Cerebellar cortex (tissue), 1 donor: ENCODE results near the gene PAXX.

ENCODE experiments used
- DNase-seq: peaks from one replicate; pipeline ENCODE4 v3.0.0-alpha.2; 2015; ENCODE audit warnings: low spot score

The PAXX gene

DNA sequence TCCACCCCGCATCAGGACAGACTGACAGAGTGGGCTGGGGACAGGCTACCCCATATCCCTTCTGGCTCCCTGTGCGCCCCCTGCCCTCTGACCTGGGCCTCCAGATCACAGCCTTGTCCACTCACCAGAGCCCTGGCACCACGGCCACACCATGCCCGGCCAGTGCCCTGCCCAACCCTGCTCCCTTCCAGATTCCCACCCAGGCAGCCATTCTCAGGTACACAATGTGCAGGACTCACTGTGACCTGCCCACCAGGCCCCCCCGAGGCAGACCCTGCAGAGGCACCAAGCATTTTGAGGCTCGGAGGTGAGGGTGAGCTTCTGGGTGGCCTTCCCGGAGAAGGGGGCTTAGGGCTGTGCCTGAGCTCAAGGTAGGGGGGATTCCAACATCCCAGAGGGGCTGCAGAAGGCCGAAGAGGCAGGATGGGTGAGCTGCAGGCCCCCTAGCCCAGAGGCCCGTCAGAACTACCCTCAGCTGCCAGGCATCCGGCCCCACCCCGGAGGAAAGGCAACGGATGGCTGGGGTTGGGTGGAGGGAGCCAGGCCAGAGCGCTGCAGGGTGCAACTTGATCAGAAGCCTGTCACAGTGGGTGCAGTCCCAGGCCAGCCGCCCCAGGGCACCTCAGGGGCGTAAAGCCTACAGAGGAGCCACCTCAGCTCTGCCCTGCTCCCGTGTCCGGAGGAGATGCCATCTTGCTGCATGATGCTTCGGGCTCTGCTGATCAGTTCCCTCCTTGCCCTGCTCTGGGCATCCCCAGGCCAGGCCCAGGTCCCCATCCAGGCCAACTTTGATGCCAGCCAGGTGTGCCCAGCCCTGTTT lies 9.8 kb upstream of the PAXX start, which contains the start of gene LCNL1:
Gene LCNL1, plus strand, starts transcription at position 762 of the 820 bp plus-strand sequence. CDS start 594 bp downstream, outside the sequence.
- DNase-seq, result no peak

DNA sequence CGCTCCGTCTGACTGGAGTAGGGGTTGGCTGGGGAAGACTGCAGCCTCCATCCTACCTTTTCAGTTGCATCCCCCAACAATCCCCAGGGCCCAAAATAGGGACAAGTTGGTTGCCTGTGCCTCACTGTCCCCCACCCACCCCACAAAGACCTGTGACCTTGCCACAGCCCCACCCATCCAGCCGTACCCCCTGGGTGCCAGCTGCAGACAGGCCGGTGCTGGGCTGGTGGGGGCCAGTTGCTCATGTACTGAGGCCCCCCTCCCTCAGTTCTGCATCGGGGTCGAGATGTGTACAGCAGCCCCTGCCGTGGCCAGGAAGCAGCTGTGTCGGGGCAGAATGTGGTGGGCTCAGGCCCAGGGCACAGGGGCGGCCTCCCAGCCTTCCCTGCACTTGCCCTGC lies 9.1 kb upstream of the PAXX start:
- DNase-seq, result no peak

DNA sequence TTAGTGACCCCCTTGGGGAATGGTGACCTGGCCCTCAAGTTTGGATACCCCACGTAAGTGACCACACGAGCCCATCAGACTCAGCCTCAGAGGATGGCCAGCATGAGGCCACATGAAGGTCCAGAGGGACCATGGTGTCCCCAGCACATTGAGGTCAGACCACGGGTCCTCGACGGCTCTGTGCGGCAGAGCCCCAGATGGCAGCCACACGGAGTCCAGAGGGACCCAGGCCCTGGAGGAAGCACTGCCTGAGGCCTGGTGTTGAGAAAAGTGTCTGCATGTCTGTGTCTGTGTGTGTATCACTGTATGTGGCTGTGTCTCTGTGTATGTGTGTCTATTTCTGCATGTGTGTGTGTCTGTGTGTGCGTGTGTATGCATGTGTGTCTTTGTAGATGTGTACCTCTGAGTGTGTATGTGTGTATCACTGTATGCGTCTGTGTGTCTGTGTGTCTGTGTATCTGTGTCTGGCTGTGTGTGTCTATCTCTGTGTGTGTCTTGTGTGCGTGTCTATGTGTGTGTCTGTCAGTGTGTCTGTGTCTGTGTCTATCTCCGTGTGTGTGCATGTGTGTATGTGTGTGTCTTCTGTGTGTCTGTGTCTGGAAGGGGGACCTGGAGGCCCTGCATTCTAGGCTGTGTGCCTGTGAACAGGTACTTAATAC lies 8.4 kb upstream of the PAXX start:
- no peak for DNase-seq

DNA sequence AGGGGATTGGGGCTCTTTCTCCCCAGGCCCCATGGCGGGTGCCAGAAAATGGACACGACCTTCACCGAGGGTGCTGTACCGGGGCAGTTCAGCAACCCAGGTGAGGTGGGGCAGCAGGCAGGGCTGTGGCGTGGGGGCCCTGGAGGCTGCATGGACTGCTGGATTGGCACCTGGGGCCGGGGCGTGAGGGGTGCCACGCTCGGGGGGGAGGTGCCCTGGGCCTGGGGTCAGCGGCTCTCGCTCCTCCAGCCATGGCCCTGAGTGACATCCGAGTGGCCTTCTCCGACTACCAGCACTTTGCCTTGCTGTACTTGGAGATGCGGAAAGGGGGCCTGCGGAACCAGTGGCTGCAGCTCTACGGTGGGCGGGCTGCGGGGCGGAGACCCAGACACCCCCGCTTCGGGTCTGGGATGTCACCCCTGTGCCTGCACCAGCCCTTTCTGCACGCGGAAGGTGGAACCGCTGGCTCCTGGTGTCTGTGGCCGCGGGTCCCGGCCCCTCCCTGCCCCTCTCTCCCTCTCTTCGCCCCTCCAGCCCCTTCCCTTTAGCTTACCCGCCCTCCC lies 7.7 kb upstream of the PAXX start:
- no peak for DNase-seq

DNA sequence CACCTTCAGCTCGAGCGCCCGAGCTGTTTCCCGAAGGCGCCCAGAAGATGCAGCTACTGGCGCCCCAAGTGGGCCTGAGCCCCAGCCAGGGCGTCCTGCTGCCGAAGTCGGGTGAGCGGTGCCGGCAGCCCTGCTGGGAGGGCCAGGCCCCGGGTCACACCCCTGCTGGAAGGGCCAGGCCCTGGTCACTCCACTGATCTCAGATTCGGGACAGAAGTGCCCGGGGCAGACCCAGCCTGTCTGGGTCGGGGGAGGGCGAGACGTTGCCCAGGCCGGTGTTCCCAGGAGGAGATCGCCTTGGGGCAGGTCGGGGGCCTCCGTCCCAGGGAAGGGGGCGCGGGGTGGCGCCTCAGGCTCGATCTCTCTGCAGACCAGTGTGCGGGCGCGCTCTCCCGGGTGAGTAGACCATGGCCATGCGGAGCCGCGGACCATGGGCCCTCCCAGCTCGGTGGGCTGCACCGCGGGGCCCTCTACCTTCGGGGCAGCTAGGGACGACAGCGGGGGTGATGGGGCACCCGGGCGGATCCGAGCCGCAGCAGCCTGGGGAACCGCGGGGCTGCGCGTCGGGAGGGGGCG lies 7.1 kb upstream of the PAXX start:
- DNase-seq, result no peak

DNA sequence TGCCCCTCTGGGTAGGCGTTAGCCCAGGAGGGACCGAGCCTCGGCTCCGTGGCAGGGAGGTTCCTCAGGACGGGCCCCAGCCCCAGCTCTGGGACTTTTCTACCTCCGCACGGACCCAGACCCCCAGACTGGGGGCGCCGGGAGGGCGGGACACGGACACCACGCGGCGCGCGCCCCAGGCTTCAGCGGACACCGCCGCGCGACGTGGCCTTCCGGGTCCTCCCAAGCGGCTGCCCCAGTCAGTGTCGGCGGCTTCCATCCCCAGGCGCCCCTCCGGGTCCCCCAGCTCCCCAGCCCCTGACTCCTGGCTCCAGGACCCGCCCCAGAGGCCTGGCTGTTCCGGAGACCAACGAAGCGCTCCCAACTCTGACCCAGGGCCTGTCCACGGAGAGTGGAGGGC lies 6.4 kb upstream of the PAXX start:
- no peak for DNase-seq

DNA sequence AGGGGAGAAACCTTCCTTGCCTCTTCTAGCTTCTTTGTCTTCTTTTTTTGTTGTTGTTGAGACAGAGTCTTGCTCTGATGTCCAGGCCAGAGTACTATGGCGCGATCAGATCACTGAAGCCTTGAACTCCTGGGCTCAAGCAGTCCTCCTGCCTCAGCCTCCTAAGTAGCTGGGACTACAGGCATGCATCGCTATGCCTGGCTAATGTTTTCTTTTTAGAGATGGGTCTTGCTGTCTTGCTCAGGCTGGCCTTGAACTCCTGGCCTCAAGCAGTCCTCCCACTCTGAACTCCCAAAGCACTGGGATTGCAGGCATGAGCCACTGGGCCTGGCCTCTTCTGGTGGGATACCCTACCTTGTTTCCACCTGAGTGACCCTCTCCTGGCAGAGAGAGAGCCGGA lies 3.4 kb upstream of the PAXX start:
- DNase-seq, result no peak

DNA sequence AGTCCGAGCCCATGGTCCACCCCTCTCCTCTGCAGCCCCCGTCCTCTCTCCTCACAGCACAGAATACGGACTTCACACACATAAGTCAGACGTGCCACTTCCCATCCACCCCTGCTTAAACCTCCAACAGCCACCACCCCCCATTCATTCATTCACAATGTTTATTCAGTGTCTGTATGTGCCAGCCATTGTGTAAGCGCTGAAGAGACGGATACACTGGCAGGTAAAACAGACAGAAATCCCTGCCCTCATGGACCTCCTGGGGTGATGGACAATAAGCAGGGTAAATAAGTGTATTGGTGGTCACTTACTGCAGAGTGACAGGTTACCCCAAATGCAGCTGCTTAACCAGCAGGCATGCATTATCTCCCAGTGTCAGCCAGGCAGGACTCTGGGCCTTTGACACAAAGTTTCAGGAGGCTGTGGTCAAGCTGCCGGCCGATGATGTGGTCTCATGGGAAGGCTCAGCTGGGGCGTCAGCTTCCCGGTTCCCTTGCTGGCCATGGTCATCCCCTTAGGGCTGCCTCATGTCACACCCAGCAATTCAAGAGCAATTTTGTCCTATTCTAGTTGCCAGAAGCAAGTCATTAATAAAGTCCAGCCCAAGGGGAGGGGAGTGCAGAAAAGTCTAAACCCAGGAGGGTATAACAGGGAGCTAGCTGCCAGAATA lies 1.8 kb upstream of the PAXX start:
- DNase-seq, result no peak

DNA sequence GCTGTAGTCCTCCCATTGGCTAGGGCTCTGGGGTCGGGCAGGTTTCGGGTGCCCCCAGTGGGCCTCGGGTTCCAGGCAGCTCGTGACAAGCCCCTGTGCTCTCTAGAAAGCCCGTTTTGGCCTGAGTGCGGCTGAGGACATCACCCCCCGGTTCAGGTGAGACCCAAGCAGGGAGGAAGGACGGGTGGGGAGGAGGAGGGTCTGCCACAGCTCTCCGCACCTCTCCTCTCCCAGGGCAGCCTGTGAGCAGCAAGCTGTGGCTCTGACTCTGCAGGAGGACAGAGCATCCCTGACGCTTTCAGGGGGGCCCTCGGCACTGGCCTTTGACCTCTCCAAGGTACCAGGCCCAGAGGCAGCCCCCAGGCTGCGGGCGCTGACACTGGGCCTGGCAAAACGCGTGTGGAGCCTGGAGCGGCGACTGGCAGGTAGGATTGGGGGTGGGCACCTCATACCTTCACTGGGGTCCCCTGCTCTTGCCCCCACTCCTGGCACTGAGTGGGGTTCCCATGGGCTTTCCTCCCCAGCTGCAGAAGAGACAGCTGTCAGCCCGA lies 672 bp downstream of the PAXX start:
- no peak for DNase-seq

DNA sequence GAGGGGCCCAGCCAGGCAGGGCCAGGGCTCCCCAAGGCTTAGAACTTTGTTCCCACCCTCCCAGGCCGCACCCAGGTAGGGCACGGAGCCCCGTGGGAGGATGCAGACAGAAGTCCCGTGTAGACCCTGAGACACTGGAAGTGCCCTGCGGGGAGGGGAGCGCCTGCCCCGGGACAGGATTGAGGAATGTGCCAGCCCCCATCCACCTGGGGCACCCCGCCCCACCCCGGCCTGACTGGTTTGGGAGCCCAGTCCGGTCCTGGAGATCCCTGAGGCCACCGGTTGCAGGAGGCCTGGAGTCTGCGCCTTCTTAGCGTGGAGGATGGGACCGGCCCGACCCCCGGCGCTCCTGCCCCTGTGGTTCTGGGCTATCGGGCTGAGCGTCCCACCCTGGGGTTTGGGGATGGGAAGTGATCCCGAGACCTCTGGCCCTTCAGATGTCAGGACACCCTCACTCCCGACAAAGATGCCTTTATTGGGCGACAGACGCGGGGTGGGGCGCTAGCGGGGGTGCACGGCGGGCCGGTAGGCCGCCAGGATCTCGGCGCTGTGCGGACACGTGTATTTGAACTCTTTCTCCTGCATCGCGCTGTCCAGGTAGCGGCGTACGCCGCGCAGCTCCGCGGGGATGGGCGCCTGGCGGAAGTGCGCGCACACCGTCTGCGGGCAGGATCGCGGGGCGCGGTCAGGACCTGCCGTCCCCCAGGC lies 2.1 kb downstream of the PAXX start:
- no peak for DNase-seq

DNA sequence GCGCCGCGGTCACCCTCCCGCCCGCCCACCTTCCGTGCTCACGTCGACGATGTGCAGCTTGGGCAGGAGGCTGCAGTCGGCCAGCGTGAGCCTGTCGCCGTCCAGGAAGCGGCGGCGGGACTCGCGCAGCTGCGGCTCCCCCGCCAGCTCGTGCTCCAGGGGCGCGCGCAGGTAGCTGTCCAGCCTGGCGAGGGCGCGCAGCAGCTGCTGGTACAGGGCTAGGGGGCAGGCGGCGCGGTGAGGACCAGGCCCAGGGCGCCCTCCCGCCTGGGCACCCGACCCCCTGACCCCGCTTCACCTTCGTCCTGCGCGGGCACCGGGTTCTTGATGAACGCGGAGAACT lies 2.6 kb downstream of the PAXX start:
- no peak for DNase-seq

DNA sequence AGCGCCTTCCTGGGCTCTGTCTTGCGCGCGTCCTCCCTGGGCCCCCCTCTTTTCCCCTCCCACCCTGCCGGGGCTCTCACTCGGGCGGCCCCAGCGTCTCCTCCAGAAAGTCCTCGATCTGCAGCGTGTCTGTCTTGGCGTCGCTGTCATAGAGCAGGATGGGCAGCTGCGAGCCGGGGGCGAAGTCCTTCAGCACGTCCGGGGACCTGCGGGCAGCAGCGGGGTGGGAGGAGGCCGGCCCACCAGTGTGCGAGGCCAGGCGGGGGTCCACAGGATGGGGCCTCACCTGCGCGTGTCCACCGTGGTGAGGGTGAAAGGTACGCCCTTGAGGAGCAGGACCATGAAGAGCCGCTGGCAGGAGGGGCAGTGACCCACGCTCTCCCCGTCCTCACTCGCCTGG lies 3.1 kb downstream of the PAXX start:
- DNase-seq, result no peak

DNA sequence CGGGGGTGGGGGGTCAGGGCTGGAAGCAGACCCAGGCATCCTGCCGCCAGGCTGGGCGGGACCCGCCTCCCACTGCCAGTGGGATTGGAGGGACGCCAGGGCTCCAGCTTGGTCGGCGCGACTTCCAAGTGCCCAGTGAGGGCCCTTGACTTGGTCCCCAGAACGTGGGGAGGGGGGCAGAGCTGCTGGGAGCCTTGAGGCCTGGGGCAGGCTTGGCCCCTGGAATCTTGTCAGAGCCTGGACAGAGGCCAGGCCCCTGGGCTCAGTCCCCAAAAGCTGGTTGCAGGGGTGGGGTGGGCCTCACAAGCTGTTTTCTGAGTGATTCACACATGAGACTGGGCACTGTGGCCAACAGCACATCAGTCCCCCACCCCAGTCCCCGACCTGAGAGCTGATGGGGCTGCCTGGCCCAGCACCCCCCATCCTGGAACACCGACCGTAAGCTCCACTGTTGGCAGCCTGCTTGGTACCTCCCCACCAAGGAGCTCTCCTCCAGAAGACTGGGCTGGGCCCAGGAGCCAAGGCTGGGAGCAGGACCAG lies 3.6 kb downstream of the PAXX start:
- no peak for DNase-seq

DNA sequence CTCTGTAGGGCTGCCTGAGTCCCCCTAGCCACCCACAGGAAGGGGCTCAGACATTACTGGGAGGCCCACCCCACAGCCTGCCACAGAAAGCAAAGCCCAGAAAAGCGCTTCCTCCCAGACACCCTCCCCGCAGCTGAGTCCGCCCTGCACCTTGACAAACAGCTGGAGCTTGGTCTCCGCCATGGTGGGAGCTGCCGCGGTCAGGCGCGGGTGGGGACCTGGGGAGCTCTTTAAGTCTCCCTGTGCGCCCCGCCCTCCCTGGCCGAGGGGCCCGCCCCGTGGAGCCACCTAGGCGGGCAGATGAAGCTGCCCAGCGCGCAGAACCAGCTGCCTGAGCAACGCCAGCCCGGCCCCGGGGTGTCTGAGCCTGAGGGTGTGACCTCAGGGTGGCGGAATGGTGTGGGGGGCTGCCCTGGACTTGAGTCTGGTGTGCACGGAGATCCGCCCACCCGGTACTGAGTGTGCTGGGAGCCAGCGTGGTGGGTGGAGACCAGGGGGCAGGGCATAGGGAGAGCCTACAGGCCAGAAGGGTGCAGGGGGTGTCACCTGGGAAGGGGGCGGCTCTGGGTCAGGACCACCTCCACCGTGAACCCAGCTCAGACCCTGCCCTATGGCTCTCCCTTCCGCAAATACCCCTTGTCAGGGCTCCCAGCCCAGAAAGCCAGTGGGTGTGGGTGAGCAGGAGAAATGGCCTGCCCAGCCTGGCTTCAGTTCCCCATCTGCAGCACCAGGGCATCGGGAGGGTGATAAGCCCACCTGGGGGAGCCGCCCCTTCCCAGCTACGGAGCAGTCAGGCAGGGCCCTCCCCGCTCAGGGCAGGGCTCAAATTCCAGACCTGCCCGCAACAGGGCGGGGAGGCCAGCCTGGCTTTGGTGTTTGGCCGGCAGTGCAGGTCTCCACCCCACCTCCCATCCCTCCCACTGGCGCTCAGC lies 4.4 kb downstream of the PAXX start, which contains the start of gene CLIC3:
Gene CLIC3, minus strand, starts transcription at position 208 of the 932 bp plus-strand sequence. Its CDS starts 25 bp downstream, at position 183.
- DNase-seq, result no peak

DNA sequence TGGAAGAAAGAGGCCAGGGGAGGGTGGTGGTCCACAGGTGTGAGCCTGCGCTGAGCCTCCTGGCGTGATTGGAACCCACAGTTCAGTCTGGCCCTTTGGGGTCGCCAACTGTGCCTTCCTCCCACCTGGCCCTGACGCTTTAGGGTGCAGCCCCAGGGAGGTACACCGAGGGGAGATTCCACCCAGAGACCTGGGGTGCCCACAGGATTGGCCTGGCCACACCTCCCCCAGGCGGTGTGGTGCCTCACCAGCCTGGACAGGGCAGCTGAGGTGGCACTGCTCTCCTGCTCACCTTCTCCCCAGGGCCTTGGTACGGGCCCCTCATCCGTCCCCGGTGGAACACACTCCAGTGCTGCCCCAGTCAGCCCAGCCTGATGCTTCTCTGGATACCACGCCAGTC lies 5.1 kb downstream of the PAXX start:
- DNase-seq, result no peak

DNA sequence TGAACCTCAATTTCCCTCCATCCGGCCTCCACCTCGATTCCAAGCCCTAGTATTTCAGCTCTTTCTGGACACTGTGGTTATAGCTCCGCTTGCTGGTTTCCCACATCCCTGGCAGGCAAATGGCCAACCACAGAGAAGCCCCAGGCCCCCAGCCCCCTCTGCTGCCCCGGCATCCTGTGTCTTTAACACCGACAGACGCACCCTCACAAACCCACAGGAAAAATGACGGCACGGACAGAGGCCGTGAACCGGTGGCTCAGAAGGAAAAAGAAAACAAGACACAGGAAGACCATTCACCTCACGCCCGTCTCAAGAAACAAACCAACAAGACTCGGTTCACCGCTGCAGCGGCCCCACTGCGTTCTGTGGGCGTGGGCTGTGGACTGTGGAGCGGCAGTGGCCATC lies 5.6 kb downstream of the PAXX start:
- DNase-seq, result no peak

DNA sequence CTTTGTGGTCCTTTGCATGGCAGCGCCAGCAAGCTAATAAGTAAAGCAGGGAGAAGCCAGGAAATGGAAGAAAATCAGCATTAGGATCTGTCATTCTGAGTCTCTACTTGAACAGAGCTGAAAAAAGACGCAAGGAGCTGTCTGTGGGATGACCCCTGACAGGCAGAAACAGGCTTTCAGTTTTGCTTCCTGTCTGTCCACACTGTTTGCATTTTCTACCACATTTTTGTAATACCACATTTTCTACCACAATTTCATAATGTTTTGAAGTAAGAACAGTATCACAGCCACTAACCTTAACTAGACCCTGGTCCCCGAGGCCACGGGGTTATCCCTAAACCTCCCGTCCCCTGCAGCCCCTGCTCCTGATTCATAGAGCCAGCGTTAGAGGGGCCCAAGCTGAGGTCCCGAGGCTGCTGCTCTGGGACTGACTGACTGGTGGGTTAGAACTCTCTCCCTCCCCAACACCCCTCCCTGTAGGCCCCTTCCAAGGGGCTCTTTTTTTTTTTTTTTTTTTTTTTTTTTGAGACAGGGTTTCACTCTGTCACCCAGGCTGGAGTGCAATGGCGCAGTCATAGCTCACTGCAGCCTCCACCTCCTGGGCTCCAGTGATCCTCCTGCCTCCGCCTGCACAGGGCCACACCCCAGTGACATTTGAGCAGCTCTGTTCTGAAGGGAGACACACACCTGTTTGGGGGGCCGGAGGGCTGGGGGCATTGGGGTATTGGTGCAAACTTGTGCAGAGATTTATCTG lies 8.1 kb downstream of the PAXX start:
- no peak for DNase-seq

DNA sequence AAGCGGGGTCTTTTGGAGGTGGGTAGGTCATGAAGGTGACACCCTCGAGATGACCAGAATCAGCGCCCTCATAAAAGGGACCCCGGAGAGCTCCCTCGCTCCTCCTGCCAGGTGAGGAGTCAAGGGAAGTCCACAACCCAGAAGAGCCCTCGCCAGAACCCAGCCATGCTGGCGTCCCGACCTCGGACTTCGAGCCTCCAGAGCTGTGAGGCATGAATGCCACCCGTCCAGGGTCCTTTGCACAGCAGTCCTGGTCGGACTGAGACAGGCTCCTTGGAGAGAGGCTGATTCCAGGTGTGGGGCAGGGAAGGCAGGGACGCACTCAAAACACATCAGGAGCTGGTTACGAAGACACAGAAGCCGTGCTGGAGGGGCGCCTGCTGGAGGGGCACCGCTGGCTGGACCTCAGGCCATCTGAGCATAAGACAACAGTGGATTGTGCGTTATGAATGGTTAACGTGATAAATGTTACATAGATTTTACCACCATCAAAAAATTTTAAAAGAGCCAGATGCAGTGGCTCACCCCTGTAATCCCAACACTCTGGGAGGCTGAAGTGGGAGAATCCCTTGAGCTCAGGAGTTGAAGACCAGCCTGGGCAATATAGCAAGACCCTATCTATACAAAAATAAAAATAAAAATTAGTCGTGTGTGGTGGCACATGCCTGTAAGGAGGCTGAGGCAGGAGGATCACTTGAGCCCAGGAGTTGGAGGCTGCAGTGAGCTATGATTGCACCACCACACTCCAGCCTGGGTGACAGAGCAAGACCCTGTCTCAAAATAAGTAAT lies 9.8 kb downstream of the PAXX start:
- DNase-seq, result no peak
